PC-3 (cell line): ENCODE data around the gene HILPDA. TPM values are rescaled to one million over a fixed set of nuclear protein-coding genes. Genes with fewer than 3 reads are reported as not detected.

ENCODE experiments used
- ATAC-seq: fragments of 200-7000 bp; cut with Tn5 transposase; 2 replicates; pipeline ENCODE4 v1.9.1; 2020; ENCODE audit warnings: mild to moderate bottlenecking, moderate library complexity
- BruUV-seq: library from RNA; stranded (reverse); fragments of 400-500 nt; replicated peaks from 2 replicates; lab custom pipeline; 2021; lab: Mats Ljungman, UMichigan
- CTCF ChIA-PET: fragments of 300-600 bp; sonication (Branson Sonifier 250); formaldehyde crosslinking; loops from one replicate; lab custom pipeline; 2022; ENCODE audit warnings: antibody characterized with exemption; lab: Charles Lee
- POLR2A ChIA-PET: fragments of 300-600 bp; sonication (Branson Sonifier 250); formaldehyde crosslinking; loops from one replicate; lab custom pipeline; 2022; ENCODE audit warnings: antibody characterized with exemption; ENCODE audit not compliant: unreplicated experiment; lab: Charles Lee
- DNase-seq: peaks from one replicate; pipeline ENCODE4 v3.0.0-alpha.2; 2015
- H2AFZ ChIP-seq: fragments of 300-600 bp; sonication (generic); 2 replicates; pipeline ENCODE4 v1.6.0; 2016; ENCODE audit warnings: antibody characterized with exemption, low read length
- H3F3A ChIP-seq: fragments of 300-600 bp; sonication (generic); one replicate; pipeline ENCODE4 v1.6.0; 2017; ENCODE audit warnings: antibody characterized with exemption, low read length, control low read depth, mild to moderate bottlenecking; ENCODE audit not compliant: unreplicated experiment
- H3K27ac ChIP-seq: fragments of 300-600 bp; sonication (generic); 2 replicates; pipeline ENCODE4 v1.5.1; 2016; ENCODE audit warnings: mild to moderate bottlenecking, low read length
- H3K27me3 ChIP-seq: fragments of 300-600 bp; sonication (generic); 2 replicates; pipeline ENCODE4 v1.6.1; 2016; ENCODE audit warnings: low read length, mixed read lengths
- H3K36me3 ChIP-seq: fragments of 300-600 bp; sonication (generic); 2 replicates; pipeline ENCODE4 v1.6.1; 2016; ENCODE audit warnings: low read depth, mixed run types, low read length, mixed read lengths
- H3K4me1 ChIP-seq: fragments of 300-600 bp; sonication (generic); 2 replicates; pipeline ENCODE4 v1.5.1; 2016; ENCODE audit warnings: low read length; ENCODE audit not compliant: insufficient read depth
- H3K4me2 ChIP-seq: fragments of 300-600 bp; sonication (generic); 2 replicates; pipeline ENCODE4 v1.6.0; 2016; ENCODE audit warnings: low read length
- H3K4me3 ChIP-seq: fragments of 300-600 bp; sonication (generic); 2 replicates; pipeline ENCODE4 v1.5.1; 2016; ENCODE audit warnings: mild to moderate bottlenecking, low read length, mixed read lengths
- H3K79me2 ChIP-seq: fragments of 300-600 bp; sonication (generic); 2 replicates; pipeline ENCODE4 v1.6.1; 2017; ENCODE audit warnings: low read length, mixed read lengths
- H3K9ac ChIP-seq: fragments of 300-600 bp; sonication (generic); 2 replicates; pipeline ENCODE4 v1.6.0; 2016; ENCODE audit warnings: mild to moderate bottlenecking, low read length
- H3K9me2 ChIP-seq: fragments of 300-600 bp; sonication (generic); replicated peaks from 2 replicates; pipeline ENCODE4 v1.6.1; 2016; ENCODE audit warnings: mixed run types, low read length, mixed read lengths
- H3K9me3 ChIP-seq: fragments of 300-600 bp; sonication (generic); 2 replicates; pipeline ENCODE4 v1.6.1; 2016; ENCODE audit warnings: low read length, mixed read lengths
- H4K20me1 ChIP-seq: fragments of 300-600 bp; sonication (generic); 2 replicates; pipeline ENCODE4 v1.6.1; 2016; ENCODE audit warnings: low read length, mixed read lengths
- EZH2 ChIP-seq: fragments of 300-600 bp; sonication (generic); IDR thresholded peaks from one replicate; pipeline ENCODE4 v1.6.1; 2017; ENCODE audit warnings: antibody characterized with exemption, mild to moderate bottlenecking, low read length; ENCODE audit not compliant: unreplicated experiment
- EZH2phosphoT487 ChIP-seq: fragments of 300-600 bp; sonication (generic); IDR thresholded peaks from 2 replicates; pipeline ENCODE4 v1.6.1; 2018; ENCODE audit warnings: mild to moderate bottlenecking, antibody characterized with exemption, low read length, borderline replicate concordance
- intact Hi-C: fragments of 100-400 bp; cut with micrococcal nuclease; formaldehyde crosslinking; loops from 2 replicates; pipeline ENCODE4 v1.9.0; 2023
- total RNA-seq: library from RNA; depleted of rRNA; stranded (reverse); fragments of >200 nt; gene quantifications from 2 replicates; pipeline ENCODE4 v1.2.3, GENCODE V29; 2014
- TF ChIP-seq, protein P1 (sequence below): fragments of 300-600 bp; sonication (generic); conservative IDR thresholded peaks from 2 replicates; pipeline ENCODE4 v1.5.1; 2017; ENCODE audit warnings: antibody characterized with exemption, low read depth, mild to moderate bottlenecking, low read length

Gene HILPDA
- total RNA-seq, 1 experiment from 2014 or later, result 29.1 TPM

DNA sequence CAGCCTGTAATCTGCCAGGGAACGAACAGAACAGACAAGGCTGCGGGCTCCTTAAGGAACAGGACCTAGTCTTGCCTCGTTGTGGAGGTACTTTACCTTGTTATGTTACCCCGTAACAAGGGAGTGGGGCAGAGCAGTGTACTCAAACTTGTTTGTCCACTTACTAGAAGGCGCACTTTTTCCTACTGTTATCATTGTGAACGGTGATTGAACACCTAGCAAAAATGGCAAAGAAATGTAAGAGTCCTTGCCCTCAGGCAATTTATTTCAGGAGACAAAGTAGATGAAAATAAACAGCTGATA lies 45.3 kb upstream of the HILPDA start:
- intact Hi-C loops, result no loop called here
- Histone ChIP-seq H4K20me1 (no peaks in the 10 kb centered on the region), H3F3A (no peaks in the 10 kb centered on the region), H3K27me3 (no peaks in the 10 kb centered on the region), H3K27ac (peak overlapping the region; percentile 38), H3K4me2 (peak overlapping the region; percentile 96), H3K36me3 (no peaks in the 10 kb centered on the region), H3K4me1 (peaks cover 8% of the 10 kb centered on the region), H3K4me3 (peak overlapping the region; percentile 76), H3K9me2 (no peaks in the 10 kb centered on the region), H2AFZ (peak overlapping the region; percentile 87), H3K9ac (peak overlapping the region; percentile 35), H3K79me2 (peaks cover 10% of the 10 kb centered on the region), H3K9me3 (no peaks in the 10 kb centered on the region)
- ChIA-PET POLR2A (no interaction called here), CTCF (interaction anchor here (1.0 kb wide), 1 partner anchor 17 kb away, joined by 3 read pairs; no protein-coding TSS in a partner anchor)
- peak; percentile 52 for DNase-seq
- no peak for TF ChIP-seq EZH2phosphoT487
- TF ChIP-seq EZH2, result no peak
- TF ChIP-seq, protein P1, sequence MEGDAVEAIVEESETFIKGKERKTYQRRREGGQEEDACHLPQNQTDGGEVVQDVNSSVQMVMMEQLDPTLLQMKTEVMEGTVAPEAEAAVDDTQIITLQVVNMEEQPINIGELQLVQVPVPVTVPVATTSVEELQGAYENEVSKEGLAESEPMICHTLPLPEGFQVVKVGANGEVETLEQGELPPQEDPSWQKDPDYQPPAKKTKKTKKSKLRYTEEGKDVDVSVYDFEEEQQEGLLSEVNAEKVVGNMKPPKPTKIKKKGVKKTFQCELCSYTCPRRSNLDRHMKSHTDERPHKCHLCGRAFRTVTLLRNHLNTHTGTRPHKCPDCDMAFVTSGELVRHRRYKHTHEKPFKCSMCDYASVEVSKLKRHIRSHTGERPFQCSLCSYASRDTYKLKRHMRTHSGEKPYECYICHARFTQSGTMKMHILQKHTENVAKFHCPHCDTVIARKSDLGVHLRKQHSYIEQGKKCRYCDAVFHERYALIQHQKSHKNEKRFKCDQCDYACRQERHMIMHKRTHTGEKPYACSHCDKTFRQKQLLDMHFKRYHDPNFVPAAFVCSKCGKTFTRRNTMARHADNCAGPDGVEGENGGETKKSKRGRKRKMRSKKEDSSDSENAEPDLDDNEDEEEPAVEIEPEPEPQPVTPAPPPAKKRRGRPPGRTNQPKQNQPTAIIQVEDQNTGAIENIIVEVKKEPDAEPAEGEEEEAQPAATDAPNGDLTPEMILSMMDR, result no peak
- BruUV-seq, result no TSS peak
- peak; percentile 37 for ATAC-seq

DNA sequence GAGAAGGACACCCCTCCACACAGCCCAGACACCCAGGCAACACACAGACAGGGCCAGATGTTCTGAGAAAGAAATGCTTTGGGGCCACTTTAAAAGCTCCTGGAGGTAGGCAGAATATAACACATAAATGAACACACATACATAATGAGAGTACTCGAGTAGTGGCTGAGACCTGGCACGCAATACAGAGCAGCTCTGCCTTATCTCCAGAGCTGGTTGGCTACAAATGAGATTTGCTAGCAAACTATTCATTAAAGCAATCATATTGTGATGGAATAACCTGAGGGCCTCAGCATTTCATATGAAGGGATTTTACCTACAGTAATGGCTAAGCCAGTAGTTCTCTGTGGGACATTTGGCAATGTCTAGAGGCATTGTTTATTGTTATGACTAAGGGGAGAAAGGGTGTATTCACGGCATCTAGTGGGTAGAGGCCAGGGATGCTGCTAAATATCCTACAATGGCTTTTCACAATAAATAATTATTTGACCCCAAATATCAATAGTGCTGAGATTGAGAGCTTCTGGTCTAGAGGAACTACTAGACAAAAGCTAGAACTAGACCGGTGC lies 40.4 kb upstream of the HILPDA start:
- POLR2A ChIA-PET, result no interaction called here

DNA sequence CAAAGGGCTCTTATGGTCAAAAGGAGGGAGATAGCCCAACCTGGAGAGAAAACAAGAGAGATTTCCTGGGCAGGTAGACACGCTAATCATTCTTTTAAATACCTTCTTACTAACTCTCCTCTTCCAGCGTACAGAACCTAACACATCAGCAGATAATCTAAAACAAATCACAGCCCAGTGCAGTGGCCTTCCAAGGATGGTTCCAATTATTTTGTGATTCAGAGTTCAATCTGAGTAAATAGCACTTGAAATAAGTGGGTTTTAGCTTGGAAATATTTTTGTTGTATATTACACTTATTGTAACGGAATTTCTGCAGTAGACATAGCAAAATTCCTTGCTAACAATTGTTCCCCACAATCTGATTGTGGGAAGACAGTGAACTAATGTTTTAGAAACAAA lies 38.6 kb upstream of the HILPDA start:
- Histone ChIP-seq H3F3A (no peaks in the 10 kb centered on the region), H4K20me1 (no peaks in the 10 kb centered on the region), H3K4me1 (no peaks in the 10 kb centered on the region), H3K27ac (no peak overlapping the region), H3K4me3 (no peak overlapping the region), H3K79me2 (no peaks in the 10 kb centered on the region), H3K9ac (no peak overlapping the region), H3K9me2 (no peaks in the 10 kb centered on the region), H3K4me2 (no peak overlapping the region), H3K9me3 (no peaks in the 10 kb centered on the region), H3K27me3 (no peaks in the 10 kb centered on the region), H3K36me3 (no peaks in the 10 kb centered on the region), H2AFZ (no peak overlapping the region)
- intact Hi-C loops, result no loop called here
- no peak for TF ChIP-seq EZH2
- TF ChIP-seq, protein P1, result no peak
- no peak for TF ChIP-seq EZH2phosphoT487
- CTCF ChIA-PET, result no interaction called here
- no TSS peak for BruUV-seq
- no peak for DNase-seq
- POLR2A ChIA-PET, result interaction anchor here (1.0 kb wide), 1 partner anchor 10 kb away, joined by 3 read pairs; no protein-coding TSS in a partner anchor
- no peak for ATAC-seq

More for the DNA sequence above, 40.4 kb upstream of the HILPDA start:
- Histone ChIP-seq H3K36me3 (no peaks in the 10 kb centered on the region), H3K27me3 (no peaks in the 10 kb centered on the region), H3K4me2 (no peak overlapping the region), H3K9me3 (no peaks in the 10 kb centered on the region), H3K4me3 (no peak overlapping the region), H3K9me2 (no peaks in the 10 kb centered on the region), H3K9ac (no peak overlapping the region), H4K20me1 (no peaks in the 10 kb centered on the region), H3F3A (no peaks in the 10 kb centered on the region), H3K79me2 (no peaks in the 10 kb centered on the region), H3K4me1 (no peaks in the 10 kb centered on the region), H2AFZ (no peak overlapping the region), H3K27ac (no peak overlapping the region)
- no peak for DNase-seq
- peak; percentile 49; the same call in 1 of the 2 replicates for ATAC-seq
- BruUV-seq, result no TSS peak
- intact Hi-C loops, result no loop called here
- TF ChIP-seq EZH2, result no peak
- TF ChIP-seq, protein P1, result no peak
- CTCF ChIA-PET, result no interaction called here
